Measurements from ENCODE around the gene TPPP3.
"Not testable (repeated sequence)": the region's sequence is repeated elsewhere in the genome, so short reads cannot be mapped to it uniquely, and the experiment has no call there.

TPPP3 gene

DNA sequence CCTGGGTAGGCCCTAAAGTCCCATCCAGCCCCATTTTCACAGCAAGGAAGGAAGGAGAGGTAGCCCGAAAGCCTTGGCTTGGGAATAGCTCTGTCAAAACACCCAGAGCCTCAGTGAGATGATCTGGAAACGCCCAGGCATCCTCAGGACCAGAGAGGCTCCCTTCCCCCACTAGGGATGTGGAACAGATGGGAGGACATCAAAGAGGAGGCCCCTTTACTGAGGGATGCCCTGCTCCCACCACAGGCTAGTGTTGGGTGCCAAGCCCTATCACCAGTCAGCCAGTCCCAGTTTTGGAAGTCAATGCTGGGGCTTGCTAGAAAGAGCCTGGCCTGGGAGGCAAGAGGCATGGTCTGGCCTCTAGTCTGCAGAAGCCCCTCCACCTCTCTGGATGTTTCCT is 4.7 kb downstream of the TPPP3 start:
- DNase-seq: no peak

- DNase-seq: no peak
Measured at GRCh38 chr16:67388191-67388590, 5.1 kb downstream of the TPPP3 start.

- no peak for DNase-seq
Measured at GRCh38 chr16:67387479-67388079, 5.7 kb downstream of the TPPP3 start.

GRCh38 chr16:67386861-67387455 is 6.3 kb downstream of the TPPP3 start:
- DNase-seq: no peak

- DNase-seq: no peak
Measured at GRCh38 chr16:67384778-67385510, 8.4 kb downstream of the TPPP3 start.

DNA sequence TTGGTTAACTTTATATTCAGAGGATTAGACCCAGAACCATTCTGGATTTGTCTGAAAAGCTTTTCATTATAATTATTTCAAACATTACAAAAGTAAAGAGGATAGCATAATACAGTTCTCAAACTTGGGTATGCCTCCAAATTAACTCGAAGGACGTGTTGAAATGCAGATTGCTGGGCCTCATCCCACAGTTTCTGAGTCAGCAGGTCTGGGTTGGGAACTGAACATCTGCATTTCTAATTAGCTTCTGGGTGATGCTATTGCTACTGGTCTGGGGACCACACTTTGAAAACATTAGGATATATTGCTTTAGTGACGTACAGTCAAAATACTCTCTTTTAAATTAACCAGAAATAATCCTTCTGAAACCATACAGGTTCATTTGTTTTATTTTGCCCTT is 10.0 kb downstream of the TPPP3 start:
- no peak for DNase-seq

GRCh38 chr16:67378642-67379041 is 14.7 kb downstream of the TPPP3 start:
- no peak for DNase-seq

GRCh38 chr16:67376012-67376411 is 17.3 kb downstream of the TPPP3 start:
- DNase-seq: not testable (repeated sequence)

- no peak for DNase-seq
Measured at GRCh38 chr16:67372664-67373063, 20.6 kb downstream of the TPPP3 start.

GRCh38 chr16:67370661-67371060 is 22.6 kb downstream of the TPPP3 start:
- DNase-seq: no peak

- DNase-seq: no peak
Measured at GRCh38 chr16:67364600-67365235, 28.6 kb downstream of the TPPP3 start.

GRCh38 chr16:67361038-67361437 is 32.3 kb downstream of the TPPP3 start:
- DNase-seq: no peak

GRCh38 chr16:67359540-67360269 is 33.6 kb downstream of the TPPP3 start:
- not testable (repeated sequence) for DNase-seq

DNA sequence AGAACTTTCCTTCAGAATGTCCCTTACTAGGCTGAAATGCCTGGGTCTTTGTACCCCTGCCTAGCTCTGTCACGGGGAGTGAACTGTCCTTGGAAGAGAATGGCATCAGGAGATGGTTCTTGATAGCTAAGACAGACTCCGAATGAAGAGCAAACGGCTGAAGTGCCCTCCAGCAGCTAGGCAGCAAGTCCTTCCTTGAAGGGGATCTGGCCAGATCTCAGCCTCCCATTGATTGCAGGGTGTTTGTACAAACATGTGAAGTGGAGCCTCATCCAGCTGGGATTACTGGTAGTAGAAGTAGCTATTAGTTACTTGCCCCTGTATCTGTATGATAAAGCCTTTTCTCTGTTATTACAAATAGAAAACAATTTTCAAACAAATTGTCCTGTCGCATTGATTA is 35.7 kb downstream of the TPPP3 start:
- no peak for DNase-seq

GRCh38 chr16:67356396-67356795 is 36.9 kb downstream of the TPPP3 start:
- DNase-seq: no peak

DNA sequence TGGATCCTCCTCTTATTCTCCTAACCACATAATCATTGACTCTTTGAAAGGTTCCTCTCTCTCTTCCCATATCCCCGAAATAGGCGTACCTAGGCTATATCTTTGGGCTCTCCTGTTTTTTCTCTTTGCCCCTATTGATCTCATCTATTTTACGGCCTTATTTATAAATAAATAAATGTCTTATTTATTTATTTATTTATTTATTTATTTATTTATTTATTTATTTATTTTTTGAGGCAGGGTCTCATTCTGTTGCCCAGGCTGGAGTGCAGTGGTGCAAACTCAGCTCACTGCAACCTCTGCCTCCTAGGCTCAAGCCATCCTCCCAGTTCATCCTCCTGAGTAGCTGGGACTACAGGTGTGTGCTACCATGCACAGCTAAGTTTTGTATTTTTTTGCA is 40.8 kb downstream of the TPPP3 start:
- not testable (repeated sequence) for DNase-seq

DNA sequence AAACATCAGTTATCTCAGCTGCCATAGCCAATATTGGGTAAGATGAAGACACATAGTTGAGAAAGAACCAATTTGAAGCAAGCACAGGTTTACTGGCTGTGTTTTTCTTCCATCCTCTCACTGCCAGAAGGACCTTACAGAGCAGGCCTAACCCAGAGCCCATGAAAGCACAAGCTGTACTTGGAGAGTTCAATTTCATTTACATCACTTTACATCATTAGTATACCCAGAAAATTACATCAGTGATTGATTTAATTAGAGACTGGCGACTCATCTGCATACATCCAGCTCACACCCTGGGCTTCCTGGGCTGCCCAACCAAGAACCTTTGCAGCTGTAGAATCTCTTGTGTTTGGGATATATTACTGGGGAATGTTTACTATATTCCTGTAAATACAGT is 43.0 kb downstream of the TPPP3 start:
- no peak for DNase-seq

DNA sequence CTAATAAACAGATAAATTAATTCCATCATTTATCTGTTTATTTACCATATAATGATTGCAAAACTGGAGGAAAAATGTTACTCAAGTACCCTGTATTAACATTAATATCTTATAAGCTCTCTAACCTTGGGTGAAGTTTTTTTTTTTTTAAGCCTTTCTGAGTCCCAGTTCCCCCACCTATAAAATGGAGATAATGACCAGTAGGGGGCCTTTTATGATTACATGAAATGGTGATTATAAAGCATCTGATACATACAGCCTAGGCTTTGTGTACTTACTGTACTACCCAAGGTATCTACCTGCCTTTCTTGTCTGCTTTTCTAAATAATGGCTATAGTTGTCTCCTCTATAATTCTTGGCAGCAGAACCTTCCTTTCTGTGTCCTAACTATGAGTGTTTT is 44.1 kb downstream of the TPPP3 start:
- no peak for DNase-seq

- no peak for DNase-seq
Measured at GRCh38 chr16:67346341-67346740, 47.0 kb downstream of the TPPP3 start.

DNA sequence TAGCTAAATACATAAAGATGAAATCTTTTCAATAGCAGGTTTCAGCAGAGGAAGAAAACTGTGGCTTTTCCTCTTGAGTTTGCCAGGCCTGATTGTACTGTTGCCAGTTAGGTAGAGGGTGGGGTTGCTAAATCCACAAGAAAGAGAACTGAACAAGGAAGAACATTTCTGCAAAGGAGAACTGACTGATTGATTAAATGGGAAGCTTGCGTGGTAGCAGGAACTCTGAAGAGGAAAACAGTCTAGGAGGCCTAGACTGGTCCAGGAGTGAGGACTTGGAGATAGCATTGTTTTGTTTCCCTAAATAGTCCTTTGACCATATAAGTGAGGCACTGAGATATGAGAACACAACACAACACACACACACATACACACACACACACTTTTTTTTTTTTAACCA is 47.9 kb downstream of the TPPP3 start:
- no peak for DNase-seq

GRCh38 chr16:67342616-67343015 is 50.7 kb downstream of the TPPP3 start:
- no peak for DNase-seq

- no peak for DNase-seq
Measured at GRCh38 chr16:67341250-67341649, 52.0 kb downstream of the TPPP3 start.

Data from effector CD8-positive, alpha-beta T cell (primary cell).